GM18502 (cell line): Measurements from ENCODE around the gene NCOA3.

Source experiments
- ATAC-seq: cut with Tn5 transposase; IDR thresholded peaks from one replicate; pipeline ENCODE4 v1.9.1; 2021; ENCODE audit warnings: mild to moderate bottlenecking; ENCODE audit not compliant: unreplicated experiment, poor library complexity

NCOA3 gene

DNA sequence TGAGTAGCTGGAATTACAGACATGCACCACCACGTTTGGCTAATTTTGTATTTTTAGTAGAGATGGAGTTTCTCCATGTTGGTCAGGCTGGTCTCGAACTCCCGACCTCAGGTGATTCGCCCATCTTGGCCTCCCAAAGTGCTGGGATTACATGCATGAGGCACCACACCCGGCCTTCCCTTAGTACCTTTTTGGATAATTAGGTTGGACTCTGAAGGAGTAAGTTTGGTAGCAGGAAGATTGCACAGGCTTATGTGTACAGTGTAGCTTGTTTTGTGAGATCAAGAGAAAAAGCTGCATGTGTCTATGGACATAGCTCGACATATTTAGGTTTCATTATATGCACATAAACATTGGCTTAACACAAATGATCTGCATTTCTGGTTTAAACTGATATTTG lies 116.8 kb downstream of the NCOA3 start:
- ATAC-seq = no peak

DNA sequence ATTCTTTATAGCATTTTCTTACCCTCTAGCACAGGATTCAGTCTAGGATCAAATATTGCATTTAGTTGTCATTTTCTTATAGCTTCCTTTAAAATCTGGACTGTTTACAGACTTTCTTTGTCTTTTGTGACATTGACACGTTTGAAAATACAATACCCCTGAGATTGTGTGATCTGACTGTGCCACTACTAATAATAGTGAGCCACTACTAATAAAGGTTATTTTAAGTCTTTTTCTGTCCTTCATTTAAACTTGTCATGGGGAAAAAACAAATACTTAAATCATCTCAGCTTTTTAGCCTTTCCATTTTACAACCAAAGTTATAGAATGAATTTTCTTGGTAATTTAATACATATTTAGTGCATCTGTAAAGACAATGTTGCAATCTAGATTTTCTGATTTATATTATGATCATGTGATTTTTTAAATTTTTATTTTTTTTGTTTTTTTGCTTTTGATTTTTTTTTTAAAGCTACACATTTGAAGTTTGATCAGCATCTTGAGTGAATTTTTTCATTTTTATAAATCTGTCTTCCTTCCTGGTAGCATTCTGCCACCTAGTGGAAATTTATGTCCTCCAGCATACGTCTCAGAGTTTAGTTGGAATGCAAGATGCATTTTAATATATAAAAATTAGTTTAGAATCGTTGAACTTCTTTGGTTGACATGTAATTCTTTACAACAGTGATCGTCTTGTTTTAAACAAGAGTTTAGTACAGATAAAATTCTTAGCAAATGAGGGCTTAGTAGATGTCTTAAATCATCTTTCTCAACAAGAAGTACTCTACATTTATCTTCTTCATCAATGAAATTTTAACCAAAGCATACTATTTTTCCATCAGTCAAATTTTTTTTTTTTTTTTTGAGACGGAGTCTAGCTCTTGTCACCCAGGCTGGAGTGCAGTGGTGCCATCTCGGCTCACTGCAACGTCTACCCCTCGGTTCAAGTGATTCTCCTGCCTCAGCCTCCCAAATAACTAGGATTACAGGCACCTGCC lies 119.4 kb downstream of the NCOA3 start:
- no peak for ATAC-seq

GRCh38 chr20:47622118-47622665 lies 120.5 kb downstream of the NCOA3 start:
- no peak for ATAC-seq

DNA sequence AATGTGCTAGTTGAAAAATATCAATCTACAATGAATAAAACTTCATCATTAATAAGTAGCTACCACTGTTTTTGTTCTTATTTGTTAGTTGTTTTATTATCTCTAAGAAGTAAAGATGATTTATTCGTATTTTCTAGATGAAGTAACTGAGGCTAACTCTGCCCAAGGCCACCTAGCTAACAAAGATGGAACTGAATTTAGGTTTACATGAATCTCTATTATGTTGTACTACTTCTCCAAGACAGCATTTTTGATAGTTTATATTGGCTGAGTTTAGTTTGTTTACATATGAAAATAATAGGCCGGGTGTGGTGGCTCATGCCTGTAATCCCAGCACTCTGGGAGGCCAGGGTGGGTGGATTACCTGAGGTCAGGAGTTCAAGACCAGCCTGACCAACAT lies 121.5 kb downstream of the NCOA3 start:
- ATAC-seq = no peak

- no peak for ATAC-seq
These were observed 125.9 kb downstream of the NCOA3 start for GRCh38 chr20:47627540-47627939.

DNA sequence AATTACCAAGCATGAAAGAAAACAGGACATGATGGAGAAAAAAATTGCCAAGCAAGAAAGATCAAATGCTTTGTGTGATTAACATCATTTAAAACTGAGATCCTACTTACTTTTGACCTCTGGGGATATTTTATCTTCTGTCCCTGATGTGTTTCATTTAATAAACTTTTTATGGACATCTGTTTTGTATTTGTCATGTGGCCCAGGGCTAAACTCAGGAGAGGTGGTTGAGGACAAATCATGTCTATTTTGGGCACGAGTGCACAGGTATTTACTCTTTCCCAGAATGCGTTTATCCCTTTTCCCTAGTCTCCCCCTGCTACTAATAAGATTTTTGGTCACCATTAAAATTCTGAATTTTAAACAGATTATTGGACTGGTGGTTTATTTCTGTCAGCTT lies 128.2 kb downstream of the NCOA3 start:
- ATAC-seq = no peak

GRCh38 chr20:47631078-47631477 lies 129.4 kb downstream of the NCOA3 start:
- no peak for ATAC-seq

DNA sequence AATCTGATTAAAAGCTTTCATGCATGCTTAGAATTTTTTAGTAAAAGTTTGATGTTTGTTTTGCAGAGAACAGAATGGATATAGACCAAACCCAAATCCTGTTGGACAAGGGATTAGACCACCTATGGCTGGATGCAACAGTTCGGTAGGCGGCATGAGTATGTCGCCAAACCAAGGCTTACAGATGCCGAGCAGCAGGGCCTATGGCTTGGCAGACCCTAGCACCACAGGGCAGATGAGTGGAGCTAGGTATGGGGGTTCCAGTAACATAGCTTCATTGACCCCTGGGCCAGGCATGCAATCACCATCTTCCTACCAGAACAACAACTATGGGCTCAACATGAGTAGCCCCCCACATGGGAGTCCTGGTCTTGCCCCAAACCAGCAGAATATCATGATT lies 133.6 kb downstream of the NCOA3 start:
- no peak for ATAC-seq

DNA sequence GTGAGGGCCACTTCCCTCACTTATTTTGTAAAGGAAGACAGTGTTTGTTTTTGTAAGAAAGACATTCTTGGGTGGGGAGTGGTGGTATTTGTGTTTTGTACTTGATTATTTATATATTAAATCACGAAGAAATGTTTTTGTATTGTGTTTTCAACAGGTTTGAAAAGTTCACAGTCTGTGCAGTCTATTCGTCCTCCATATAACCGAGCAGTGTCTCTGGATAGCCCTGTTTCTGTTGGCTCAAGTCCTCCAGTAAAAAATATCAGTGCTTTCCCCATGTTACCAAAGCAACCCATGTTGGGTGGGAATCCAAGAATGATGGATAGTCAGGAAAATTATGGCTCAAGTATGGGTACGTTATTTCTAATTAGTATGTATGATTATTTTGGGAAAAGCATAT lies 137.2 kb downstream of the NCOA3 start:
- no peak for ATAC-seq

GRCh38 chr20:47642118-47642517 lies 140.4 kb downstream of the NCOA3 start:
- ATAC-seq = no peak

DNA sequence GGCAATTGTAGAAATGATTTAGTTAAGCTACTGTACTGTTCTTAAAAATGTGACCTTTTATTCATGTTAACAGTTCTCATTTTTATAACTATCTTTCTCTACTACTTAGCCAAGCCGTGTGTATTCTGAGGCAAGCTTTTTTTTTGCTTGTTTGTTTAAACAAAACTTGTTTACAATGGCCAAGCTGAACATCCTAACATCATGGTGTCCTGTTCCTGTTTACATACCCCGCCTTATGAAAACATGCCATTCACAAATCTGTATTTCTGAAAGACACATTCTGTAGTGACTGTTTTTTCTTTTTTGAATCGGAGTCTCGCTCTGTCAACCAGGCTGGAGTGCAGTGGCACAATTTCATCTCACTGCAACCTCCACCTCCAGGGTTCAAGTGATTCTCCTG lies 140.9 kb downstream of the NCOA3 start:
- ATAC-seq = no peak

DNA sequence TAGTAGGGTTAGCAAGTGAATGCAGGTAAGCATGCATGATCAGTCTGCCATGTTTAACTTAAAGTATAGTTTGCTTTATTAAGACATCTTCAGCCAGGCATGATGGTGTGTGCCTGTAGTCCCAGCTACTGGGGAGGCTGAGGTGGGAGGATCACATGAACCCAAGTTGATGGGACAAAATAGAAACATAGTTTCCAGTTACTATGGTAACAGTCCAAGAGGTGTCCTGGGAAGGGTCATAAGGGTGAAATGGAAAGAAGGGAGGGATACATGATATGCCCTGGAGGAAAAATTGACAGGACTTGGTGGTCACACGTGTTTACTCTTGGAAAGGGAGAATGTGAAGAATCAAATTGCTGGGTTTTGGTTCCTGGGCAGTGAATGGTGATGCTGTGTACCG lies 143.9 kb downstream of the NCOA3 start:
- ATAC-seq = no peak

- ATAC-seq = no peak
These were observed 146.3 kb downstream of the NCOA3 start for GRCh38 chr20:47647994-47648393.

GRCh38 chr20:47648943-47649342 lies 147.3 kb downstream of the NCOA3 start:
- ATAC-seq = no peak

GRCh38 chr20:47652301-47652700 lies 150.6 kb downstream of the NCOA3 start:
- no peak for ATAC-seq

DNA sequence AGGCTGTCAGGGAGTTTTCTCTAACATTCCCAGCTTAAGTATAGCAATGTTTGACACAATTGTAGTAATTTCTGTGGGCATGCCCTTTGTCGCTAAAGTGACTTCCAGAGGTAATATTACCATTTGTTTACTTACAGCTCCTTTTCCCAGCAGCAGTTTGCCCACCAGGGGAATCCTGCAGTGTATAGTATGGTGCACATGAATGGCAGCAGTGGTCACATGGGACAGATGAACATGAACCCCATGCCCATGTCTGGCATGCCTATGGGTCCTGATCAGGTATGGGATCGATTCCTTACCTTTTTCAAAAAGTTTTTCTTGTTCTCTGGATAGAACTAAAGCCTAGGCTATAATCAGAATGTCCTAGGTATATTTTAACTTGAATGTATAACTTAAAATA lies 151.1 kb downstream of the NCOA3 start:
- no peak for ATAC-seq

DNA sequence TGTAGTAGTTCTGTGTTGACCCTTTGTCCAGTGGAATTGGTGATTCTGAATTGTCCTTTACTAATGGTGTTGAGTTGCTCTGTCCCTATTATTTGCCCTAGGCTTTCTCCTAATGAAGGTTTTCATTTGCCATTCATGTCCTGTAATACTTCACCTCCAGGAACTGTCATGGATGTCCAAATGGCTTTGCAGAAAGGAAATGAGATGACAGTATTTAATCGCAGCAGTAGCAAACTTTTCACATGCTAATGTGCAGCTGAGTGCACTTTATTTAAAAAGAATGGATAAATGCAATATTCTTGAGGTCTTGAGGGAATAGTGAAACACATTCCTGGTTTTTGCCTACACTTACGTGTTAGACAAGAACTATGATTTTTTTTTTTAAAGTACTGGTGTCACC lies 152.2 kb downstream of the NCOA3 start:
- no peak for ATAC-seq

- no peak for ATAC-seq
These were observed 152.7 kb downstream of the NCOA3 start for GRCh38 chr20:47654370-47654769.

- ATAC-seq = no peak
These were observed 153.9 kb downstream of the NCOA3 start for GRCh38 chr20:47655635-47656034.

- ATAC-seq = no peak
These were observed 154.6 kb downstream of the NCOA3 start for GRCh38 chr20:47656318-47656717.

- no peak for ATAC-seq
These were observed 158.4 kb downstream of the NCOA3 start for GRCh38 chr20:47659904-47660601.
